Stimulated activated naive B cell treated with anti-CD40 and anti-IgM and Interleukin-4, amounts not matched to agents 10 μg/mL and 1 μg/mL and 100 μg/mL, for 72 hours (primary cell): ENCODE measurements around the gene AFG3L2.

Experiments used
- ATAC-seq, 2 donors: fragments of 150-1000 bp; cut with Tn5 transposase; replicated peaks; 2 replicates each; pipeline ENCODE4 v1.10.0; 2021; ENCODE audit warnings: moderate library complexity in 1 of 2
- DNase-seq: peaks from one replicate; pipeline ENCODE4 v3.0.0; 2021
- H3K27ac Mint-ChIP-seq: one replicate; pipeline ENCODE4 v1.8.0; 2022; ENCODE audit warnings: mild to moderate bottlenecking, mixed read lengths
- H3K27me3 Mint-ChIP-seq, 2 donors: one replicate each; pipeline ENCODE4 v1.8.0; 2022; ENCODE audit warnings: mixed read lengths in 2 of 2
- H3K36me3 Mint-ChIP-seq, 2 donors: one replicate each; pipeline ENCODE4 v1.8.0; 2022; ENCODE audit warnings: mixed read lengths in 2 of 2, mild to moderate bottlenecking in 1 of 2
- H3K4me1 Mint-ChIP-seq, 2 donors: one replicate each; pipeline ENCODE4 v1.8.0; 2022; ENCODE audit warnings: mixed read lengths in 2 of 2, mild to moderate bottlenecking in 1 of 2
- H3K4me3 Mint-ChIP-seq, 2 donors: one replicate each; pipeline ENCODE4 v1.8.0; 2022; ENCODE audit warnings: mild to moderate bottlenecking in 2 of 2, mixed read lengths in 2 of 2, moderate library complexity in 1 of 2
- H3K9me3 Mint-ChIP-seq, 2 donors: one replicate each; pipeline ENCODE4 v1.8.0; 2022; ENCODE audit warnings: mixed read lengths in 2 of 2, mild to moderate bottlenecking in 1 of 2

The AFG3L2 gene

GRCh38 chr18:12361770-12362378 lies 15.2 kb downstream of the AFG3L2 start:
- H3K4me3 Mint-ChIP-seq: no peak overlapping the region
- DNase-seq: no peak

DNA sequence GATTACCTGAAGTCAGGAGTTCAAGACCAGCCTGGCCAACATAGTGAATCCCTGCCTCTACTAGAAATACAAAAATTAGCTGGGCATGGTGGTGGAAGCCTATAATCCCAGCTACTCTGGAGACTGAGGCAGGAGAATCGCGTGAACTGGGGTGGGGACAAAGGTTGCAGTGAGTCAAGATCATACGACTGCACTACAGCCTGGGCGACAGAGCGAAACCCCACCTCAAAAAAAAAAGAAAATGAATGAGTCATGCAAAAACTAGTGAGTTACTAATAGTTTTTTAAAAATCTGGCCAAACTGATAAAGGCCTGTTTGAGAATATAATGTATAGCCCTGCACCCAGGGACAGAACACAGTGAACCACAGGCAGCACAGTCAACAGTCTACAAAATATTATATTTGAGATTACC lies 17.5 kb downstream of the AFG3L2 start:
- Mint-ChIP-seq H3K4me3 (no peak overlapping the region), H3K9me3 (no peaks in the 10 kb centered on the region), H3K36me3 (peaks cover 42 to 62% of the 10 kb centered on the region in 2 donors), H3K27ac (no peak overlapping the region), H3K4me1 (peaks cover 0 to 18% of the 10 kb centered on the region in 2 donors), H3K27me3 (no peaks in the 10 kb centered on the region)
- DNase-seq: no peak
- ATAC-seq: peak; percentile 36 to 46

More at GRCh38 chr18:12361770-12362378, 15.2 kb downstream of the AFG3L2 start:
- Mint-ChIP-seq H3K27ac (no peak overlapping the region), H3K36me3 (peaks cover 43 to 57% of the 10 kb centered on the region in 2 donors), H3K27me3 (no peaks in the 10 kb centered on the region), H3K4me1 (peaks cover 0 to 18% of the 10 kb centered on the region in 2 donors), H3K9me3 (no peaks in the 10 kb centered on the region)
- ATAC-seq: no peak

DNA sequence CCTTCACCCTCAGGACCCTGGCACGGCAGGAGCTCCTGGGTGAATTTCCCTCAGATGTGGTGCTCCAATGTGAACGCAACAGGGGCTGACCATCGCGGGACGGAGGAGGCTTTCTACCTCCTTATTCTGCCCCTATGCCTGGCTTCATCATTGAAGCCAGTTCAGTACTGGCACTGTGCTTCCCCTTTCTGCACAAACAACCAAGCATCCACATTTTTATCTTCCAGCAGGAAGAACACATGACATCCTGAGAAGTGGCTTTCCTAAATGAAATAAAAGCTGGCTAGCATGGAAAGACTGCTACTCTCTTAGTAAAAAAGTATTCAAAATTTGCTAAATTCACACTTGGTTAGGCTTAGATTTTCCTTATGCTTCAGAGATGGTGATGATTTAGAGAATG lies 24.8 kb downstream of the AFG3L2 start:
- H3K27me3 Mint-ChIP-seq: no peaks in the 10 kb centered on the region
- ATAC-seq (no peak), DNase-seq (no peak)
- no peaks in the 10 kb centered on the region for H3K9me3 Mint-ChIP-seq
- H3K4me3 Mint-ChIP-seq: no peak overlapping the region
- no peak overlapping the region for H3K27ac Mint-ChIP-seq
- H3K4me1 Mint-ChIP-seq: no peaks in the 10 kb centered on the region
- peaks cover 48 to 61% of the 10 kb centered on the region in 2 donors for H3K36me3 Mint-ChIP-seq

GRCh38 chr18:12347895-12348294 lies 29.1 kb downstream of the AFG3L2 start:
- ATAC-seq: no peak
- no peaks in the 10 kb centered on the region for H3K4me1 Mint-ChIP-seq
- no peaks in the 10 kb centered on the region for H3K9me3 Mint-ChIP-seq
- H3K4me3 Mint-ChIP-seq: no peak overlapping the region
- peaks cover 53 to 62% of the 10 kb centered on the region in 2 donors for H3K36me3 Mint-ChIP-seq
- DNase-seq: no peak
- H3K27me3 Mint-ChIP-seq: no peaks in the 10 kb centered on the region
- no peak overlapping the region for H3K27ac Mint-ChIP-seq

DNA sequence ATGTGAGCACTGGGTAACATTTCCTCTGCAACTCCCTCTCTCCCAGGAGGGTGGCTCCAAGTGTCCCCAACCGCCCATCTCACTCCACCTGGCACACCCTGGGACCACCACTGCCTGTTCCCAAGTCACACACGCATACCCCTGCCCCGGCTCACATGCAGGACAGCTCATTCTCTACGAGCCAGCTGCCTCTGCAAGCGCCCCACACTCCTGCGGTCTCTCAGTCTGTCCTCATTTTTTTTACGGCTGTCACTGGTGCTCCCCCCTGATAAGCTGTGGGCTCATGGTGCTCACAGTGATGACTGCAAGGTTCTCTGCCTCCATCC lies 30.8 kb downstream of the AFG3L2 start:
- no peaks in the 10 kb centered on the region for H3K4me1 Mint-ChIP-seq
- H3K36me3 Mint-ChIP-seq: peaks cover 57 to 64% of the 10 kb centered on the region in 2 donors
- ATAC-seq (no peak), DNase-seq (no peak)
- no peaks in the 10 kb centered on the region for H3K27me3 Mint-ChIP-seq
- H3K9me3 Mint-ChIP-seq: no peaks in the 10 kb centered on the region
- H3K27ac Mint-ChIP-seq: no peak overlapping the region
- H3K4me3 Mint-ChIP-seq: no peak overlapping the region

- Mint-ChIP-seq H3K36me3 (peaks cover 57 to 61% of the 10 kb centered on the region in 2 donors), H3K4me1 (no peaks in the 10 kb centered on the region), H3K4me3 (no peak overlapping the region), H3K27me3 (no peaks in the 10 kb centered on the region), H3K9me3 (no peaks in the 10 kb centered on the region), H3K27ac (no peak overlapping the region)
- ATAC-seq: no peak
- no peak for DNase-seq
Observed at GRCh38 chr18:12345491-12346239, 31.4 kb downstream of the AFG3L2 start.

- no peak for ATAC-seq
- Mint-ChIP-seq H3K4me3 (no peak overlapping the region), H3K9me3 (no peaks in the 10 kb centered on the region), H3K27me3 (no peaks in the 10 kb centered on the region), H3K36me3 (peaks cover 50 to 56% of the 10 kb centered on the region in 2 donors), H3K27ac (no peak overlapping the region), H3K4me1 (no peaks in the 10 kb centered on the region)
- no peak for DNase-seq
Observed at GRCh38 chr18:12342661-12343060, 34.4 kb downstream of the AFG3L2 start.

- no peaks in the 10 kb centered on the region for H3K4me1 Mint-ChIP-seq
- H3K36me3 Mint-ChIP-seq: peaks cover 49 to 57% of the 10 kb centered on the region in 2 donors
- H3K27ac Mint-ChIP-seq: no peak overlapping the region
- H3K9me3 Mint-ChIP-seq: no peaks in the 10 kb centered on the region
- no peak for ATAC-seq
- H3K4me3 Mint-ChIP-seq: no peak overlapping the region
- H3K27me3 Mint-ChIP-seq: no peaks in the 10 kb centered on the region
- no peak for DNase-seq
Observed at GRCh38 chr18:12340945-12341660, 35.9 kb downstream of the AFG3L2 start.

DNA sequence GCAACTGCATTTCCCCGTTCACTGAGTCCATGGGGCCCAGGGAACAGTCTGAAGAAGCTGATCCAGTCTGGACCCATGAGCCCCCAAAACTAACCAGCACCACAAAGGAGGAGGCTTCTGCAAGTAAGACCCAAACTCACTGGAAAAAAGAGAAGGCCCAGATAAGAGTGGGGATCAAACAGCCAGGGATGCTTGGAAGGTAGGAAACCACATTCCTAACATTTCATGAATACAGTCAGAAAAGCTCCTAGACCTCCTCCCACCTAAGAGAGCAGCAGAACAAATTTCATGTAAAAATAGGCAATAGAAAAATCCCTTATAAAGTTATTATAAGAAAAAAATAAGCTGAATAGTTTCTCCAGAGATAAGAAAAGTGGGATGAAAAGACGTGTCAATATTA lies 38.6 kb downstream of the AFG3L2 start:
- Mint-ChIP-seq H3K9me3 (no peaks in the 10 kb centered on the region), H3K36me3 (peaks cover 56 to 65% of the 10 kb centered on the region in 2 donors), H3K4me1 (no peaks in the 10 kb centered on the region), H3K27me3 (no peaks in the 10 kb centered on the region), H3K27ac (no peak overlapping the region), H3K4me3 (no peak overlapping the region)
- ATAC-seq: no peak
- DNase-seq: no peak

DNA sequence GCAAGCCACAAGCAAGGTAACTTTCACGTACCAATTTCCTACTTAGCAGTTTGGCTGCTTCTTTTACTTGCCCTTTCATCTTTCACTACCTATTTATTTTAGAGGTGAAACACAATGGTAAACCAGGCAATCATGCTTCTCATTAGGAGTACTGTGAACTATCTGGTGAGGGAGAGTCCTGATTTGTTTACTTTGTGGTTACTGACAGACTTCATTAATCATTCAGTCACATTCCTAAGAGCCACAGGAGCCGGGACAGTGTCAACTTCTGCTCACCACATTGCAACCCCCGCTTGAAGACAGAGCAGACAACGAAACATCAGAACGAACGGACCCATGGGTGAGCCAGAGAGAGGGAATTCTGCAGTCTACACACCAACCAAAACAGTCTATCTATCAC lies 40.1 kb downstream of the AFG3L2 start:
- Mint-ChIP-seq H3K4me1 (no peaks in the 10 kb centered on the region), H3K4me3 (no peak overlapping the region), H3K27me3 (no peaks in the 10 kb centered on the region), H3K9me3 (no peaks in the 10 kb centered on the region), H3K36me3 (peaks cover 45 to 53% of the 10 kb centered on the region in 2 donors), H3K27ac (no peak overlapping the region)
- DNase-seq (no peak), ATAC-seq (no peak)

DNA sequence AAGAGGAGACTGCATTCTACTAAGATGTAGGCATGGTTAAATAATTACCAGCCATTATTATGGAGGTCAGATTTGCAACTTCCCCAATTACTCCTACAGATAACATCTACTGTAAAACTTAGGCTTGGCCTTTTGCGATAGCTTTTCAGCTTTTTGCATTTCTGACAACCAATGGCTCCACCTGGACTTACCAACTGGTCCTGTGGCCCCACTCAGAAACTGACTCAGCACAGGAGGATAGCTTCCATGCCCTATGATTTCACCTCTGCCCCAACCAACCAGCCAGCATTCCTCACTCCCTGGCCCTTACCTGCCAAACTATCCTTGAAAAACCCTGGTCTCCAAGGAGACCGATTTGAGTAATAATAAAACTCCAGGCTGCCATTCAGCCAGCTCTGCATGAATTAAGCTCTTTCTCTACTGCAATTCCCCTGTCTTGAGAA lies 40.8 kb downstream of the AFG3L2 start:
- no peaks in the 10 kb centered on the region for H3K4me1 Mint-ChIP-seq
- H3K9me3 Mint-ChIP-seq: no peaks in the 10 kb centered on the region
- ATAC-seq (no peak), DNase-seq (no peak)
- no peak overlapping the region for H3K4me3 Mint-ChIP-seq
- peaks cover 46 to 54% of the 10 kb centered on the region in 2 donors for H3K36me3 Mint-ChIP-seq
- no peak overlapping the region for H3K27ac Mint-ChIP-seq
- H3K27me3 Mint-ChIP-seq: no peaks in the 10 kb centered on the region

GRCh38 chr18:12335503-12335902 lies 41.5 kb downstream of the AFG3L2 start:
- Mint-ChIP-seq H3K9me3 (no peaks in the 10 kb centered on the region), H3K27ac (no peak overlapping the region), H3K27me3 (no peaks in the 10 kb centered on the region), H3K4me3 (no peak overlapping the region), H3K4me1 (no peaks in the 10 kb centered on the region), H3K36me3 (peaks cover 47 to 57% of the 10 kb centered on the region in 2 donors)
- DNase-seq (no peak), ATAC-seq (no peak)

- Mint-ChIP-seq H3K4me3 (no peak overlapping the region), H3K27ac (no peak overlapping the region), H3K4me1 (no peaks in the 10 kb centered on the region), H3K27me3 (no peaks in the 10 kb centered on the region), H3K9me3 (no peaks in the 10 kb centered on the region), H3K36me3 (peaks cover 45 to 59% of the 10 kb centered on the region in 2 donors)
- ATAC-seq: no peak
- no peak for DNase-seq
Observed at GRCh38 chr18:12334863-12335262, 42.2 kb downstream of the AFG3L2 start.

DNA sequence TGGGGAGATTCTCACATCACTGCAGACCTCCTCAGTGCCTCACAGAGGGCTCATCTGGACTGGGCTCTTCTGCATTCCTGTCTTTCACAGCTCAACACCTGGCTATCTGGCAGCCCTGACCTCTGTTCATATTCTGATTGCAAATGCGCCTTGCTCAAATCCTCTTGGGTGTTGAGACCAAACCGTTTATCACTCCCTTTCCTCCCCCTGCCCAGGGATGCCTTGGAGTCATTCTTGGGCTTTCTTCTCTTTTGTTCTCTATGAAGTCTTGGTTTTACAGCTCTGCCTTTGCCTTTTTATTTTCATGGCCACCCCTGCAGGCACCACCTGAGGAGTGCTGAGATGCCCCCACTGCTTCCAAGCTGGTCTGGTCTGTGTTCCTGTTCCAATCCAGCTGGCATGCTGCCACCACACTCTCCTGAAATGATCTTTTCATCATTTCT lies 42.6 kb downstream of the AFG3L2 start:
- ATAC-seq (no peak), DNase-seq (no peak)
- H3K27ac Mint-ChIP-seq: no peak overlapping the region
- H3K27me3 Mint-ChIP-seq: no peaks in the 10 kb centered on the region
- H3K36me3 Mint-ChIP-seq: peaks cover 50 to 64% of the 10 kb centered on the region in 2 donors
- H3K4me3 Mint-ChIP-seq: no peak overlapping the region
- H3K9me3 Mint-ChIP-seq: no peaks in the 10 kb centered on the region
- H3K4me1 Mint-ChIP-seq: no peaks in the 10 kb centered on the region
